ENCODE measurements around the gene CCNF.
A peak's percentile ranks its signal among the peaks of the same experiment; 100 is the strongest.

The CCNF gene

GRCh38 chr16:2487903-2488531, 58.8 kb downstream of the CCNF start:
- no peak for DNase-seq

GRCh38 chr16:2489581-2489980, 60.3 kb downstream of the CCNF start:
- DNase-seq = no peak

GRCh38 chr16:2490190-2491105, 61.2 kb downstream of the CCNF start:
- peak; percentile 93 to 94 for DNase-seq

GRCh38 chr16:2492292-2492691, 63.0 kb downstream of the CCNF start:
- DNase-seq = no peak

GRCh38 chr16:2493605-2494004, 64.4 kb downstream of the CCNF start:
- no peak for DNase-seq

- DNase-seq = no peak
Observed at GRCh38 chr16:2494616-2495015, 65.4 kb downstream of the CCNF start.

GRCh38 chr16:2495041-2495440, 65.8 kb downstream of the CCNF start:
- DNase-seq = no peak

- no peak for DNase-seq
Observed at GRCh38 chr16:2496223-2497115, 67.2 kb downstream of the CCNF start.

- peak in 1 of 2 experiments; percentile 63 for DNase-seq
Observed at GRCh38 chr16:2497116-2497630, 67.9 kb downstream of the CCNF start.

- DNase-seq = no peak
Observed at GRCh38 chr16:2497695-2498484, 68.6 kb downstream of the CCNF start.

- DNase-seq = no peak
Observed at GRCh38 chr16:2498531-2499253, 69.4 kb downstream of the CCNF start.

- DNase-seq = no peak
Observed at GRCh38 chr16:2499454-2499853, 70.2 kb downstream of the CCNF start.

- no peak for DNase-seq
Observed at GRCh38 chr16:2499890-2500429, 70.7 kb downstream of the CCNF start.

- DNase-seq = no peak
Observed at GRCh38 chr16:2500430-2500917, 71.2 kb downstream of the CCNF start.

GRCh38 chr16:2500918-2501750, 71.9 kb downstream of the CCNF start:
- DNase-seq = peak in 1 of 2 experiments; percentile 80

GRCh38 chr16:2501946-2502895, 73.0 kb downstream of the CCNF start:
- no peak for DNase-seq

- no peak for DNase-seq
Observed at GRCh38 chr16:2505695-2506094, 76.4 kb downstream of the CCNF start.

GRCh38 chr16:2507052-2507659, 77.9 kb downstream of the CCNF start:
- DNase-seq = no peak
